ENCODE results near the gene NUDCD3.

NUDCD3 gene

GRCh38 chr7:44381494-44382220, 108.8 kb downstream of the NUDCD3 start:
- no peak overlapping the region for H3K4me3 ChIP-seq (ENCODE audit: low read depth, low read length)
- in situ Hi-C loops (cut with HindIII; ENCODE audit: low pct_ligation_motif_present, low sequenced_read_pairs), result no loop called here
- DNase-seq, result no peak
- no peaks in the 10 kb centered on the region for H3K27me3 ChIP-seq (replicated peaks)
- no peak overlapping the region for H3K27ac ChIP-seq
- TF ChIP-seq, protein P1, sequence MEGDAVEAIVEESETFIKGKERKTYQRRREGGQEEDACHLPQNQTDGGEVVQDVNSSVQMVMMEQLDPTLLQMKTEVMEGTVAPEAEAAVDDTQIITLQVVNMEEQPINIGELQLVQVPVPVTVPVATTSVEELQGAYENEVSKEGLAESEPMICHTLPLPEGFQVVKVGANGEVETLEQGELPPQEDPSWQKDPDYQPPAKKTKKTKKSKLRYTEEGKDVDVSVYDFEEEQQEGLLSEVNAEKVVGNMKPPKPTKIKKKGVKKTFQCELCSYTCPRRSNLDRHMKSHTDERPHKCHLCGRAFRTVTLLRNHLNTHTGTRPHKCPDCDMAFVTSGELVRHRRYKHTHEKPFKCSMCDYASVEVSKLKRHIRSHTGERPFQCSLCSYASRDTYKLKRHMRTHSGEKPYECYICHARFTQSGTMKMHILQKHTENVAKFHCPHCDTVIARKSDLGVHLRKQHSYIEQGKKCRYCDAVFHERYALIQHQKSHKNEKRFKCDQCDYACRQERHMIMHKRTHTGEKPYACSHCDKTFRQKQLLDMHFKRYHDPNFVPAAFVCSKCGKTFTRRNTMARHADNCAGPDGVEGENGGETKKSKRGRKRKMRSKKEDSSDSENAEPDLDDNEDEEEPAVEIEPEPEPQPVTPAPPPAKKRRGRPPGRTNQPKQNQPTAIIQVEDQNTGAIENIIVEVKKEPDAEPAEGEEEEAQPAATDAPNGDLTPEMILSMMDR (IDR thresholded peaks at IDR 0.05; ENCODE audit: low read depth, low read length, missing control alignments), result no peak
- H3K36me3 ChIP-seq (replicated peaks), result peaks cover 4% of the 10 kb centered on the region

DNA sequence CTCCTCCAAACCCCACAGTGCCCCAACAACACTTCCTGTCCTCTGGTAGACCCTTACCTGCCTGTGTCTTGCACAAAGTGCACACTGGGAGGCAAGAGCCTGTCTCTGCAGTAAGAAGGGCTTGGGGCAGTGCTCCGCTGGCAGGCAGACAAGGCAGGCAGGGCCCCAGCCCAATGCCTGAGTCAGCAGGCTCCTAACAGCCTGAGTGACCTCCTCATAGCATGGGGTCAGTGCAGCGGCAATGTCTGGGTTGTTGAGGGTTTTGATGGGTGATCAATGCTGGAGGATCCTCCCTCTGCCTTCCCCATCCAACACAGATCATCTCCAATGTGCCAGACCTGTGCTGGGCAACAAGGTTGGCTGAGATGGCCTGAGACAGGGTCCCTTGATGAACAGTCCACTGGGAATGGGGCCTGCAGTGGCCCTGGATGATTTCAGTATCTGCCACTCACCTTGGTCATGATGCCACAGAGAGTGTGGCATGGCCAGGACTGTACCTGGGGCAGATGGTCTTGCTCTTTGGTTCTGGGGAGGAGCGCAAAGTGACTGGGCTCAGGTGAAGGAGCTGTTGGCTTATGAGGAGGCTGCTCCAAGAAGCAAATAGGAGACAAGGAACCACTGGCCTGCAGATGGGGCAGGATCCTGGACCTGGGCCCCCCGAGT, 109.5 kb downstream of the NUDCD3 start:
- no peak for DNase-seq
- TF ChIP-seq, protein P1 (IDR thresholded peaks at IDR 0.05; ENCODE audit: low read depth, low read length, missing control alignments), result no peak
- in situ Hi-C loops (cut with HindIII; ENCODE audit: low pct_ligation_motif_present, low sequenced_read_pairs), result no loop called here
- Histone ChIP-seq H3K27ac (no peak overlapping the region), H3K36me3 (replicated peaks) (peaks cover 4% of the 10 kb centered on the region), H3K27me3 (replicated peaks) (no peaks in the 10 kb centered on the region), H3K4me3 (ENCODE audit: low read depth, low read length) (no peak overlapping the region)

DNA sequence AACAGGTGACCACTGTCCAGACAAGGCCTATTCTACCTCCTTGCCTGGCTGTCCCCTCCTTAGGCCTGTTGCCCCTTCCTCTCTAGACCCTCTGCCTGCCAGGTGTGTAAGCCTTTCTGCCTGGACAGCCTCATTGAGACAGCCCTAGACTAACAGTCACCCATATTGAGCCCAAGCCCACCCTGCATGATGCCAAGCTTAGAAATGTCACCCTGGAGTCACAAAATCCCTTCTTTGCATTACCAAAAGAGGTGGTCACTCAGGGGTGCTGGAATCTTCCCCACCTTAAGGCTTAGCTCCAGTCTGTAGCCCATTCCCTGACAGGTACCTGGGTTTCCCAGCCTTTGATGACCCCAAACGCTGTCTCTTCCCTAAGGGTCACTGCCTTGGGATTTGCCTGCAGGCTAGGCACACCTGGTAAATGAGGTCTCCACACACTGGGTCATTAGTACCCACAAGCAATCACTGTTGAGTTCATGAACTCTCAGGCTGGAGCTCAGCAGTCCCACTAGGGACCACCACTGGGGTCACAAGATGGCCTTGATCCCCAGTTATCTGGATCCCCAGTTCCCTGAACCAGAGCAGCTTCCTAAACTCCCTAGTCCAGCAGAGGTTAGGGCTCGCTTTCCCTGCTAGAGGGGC, 110.1 kb downstream of the NUDCD3 start:
- no peak overlapping the region for H3K4me3 ChIP-seq (ENCODE audit: low read depth, low read length)
- TF ChIP-seq, protein P1 (IDR thresholded peaks at IDR 0.05; ENCODE audit: low read depth, low read length, missing control alignments), result no peak
- peaks cover 2% of the 10 kb centered on the region for H3K36me3 ChIP-seq (replicated peaks)
- in situ Hi-C loops (cut with HindIII; ENCODE audit: low pct_ligation_motif_present, low sequenced_read_pairs), result no loop called here
- H3K27me3 ChIP-seq (replicated peaks), result no peaks in the 10 kb centered on the region
- no peak for DNase-seq
- no peak overlapping the region for H3K27ac ChIP-seq

GRCh38 chr7:44379366-44380188, 110.9 kb downstream of the NUDCD3 start:
- no peaks in the 10 kb centered on the region for H3K27me3 ChIP-seq (replicated peaks)
- H3K4me3 ChIP-seq (ENCODE audit: low read depth, low read length), result no peak overlapping the region
- no peak for DNase-seq
- TF ChIP-seq, protein P1 (IDR thresholded peaks at IDR 0.05; ENCODE audit: low read depth, low read length, missing control alignments), result no peak
- no peaks in the 10 kb centered on the region for H3K36me3 ChIP-seq (replicated peaks)
- H3K27ac ChIP-seq, result peak overlapping the region; percentile 59
- in situ Hi-C loops (cut with HindIII; ENCODE audit: low pct_ligation_motif_present, low sequenced_read_pairs), result no loop called here

DNA sequence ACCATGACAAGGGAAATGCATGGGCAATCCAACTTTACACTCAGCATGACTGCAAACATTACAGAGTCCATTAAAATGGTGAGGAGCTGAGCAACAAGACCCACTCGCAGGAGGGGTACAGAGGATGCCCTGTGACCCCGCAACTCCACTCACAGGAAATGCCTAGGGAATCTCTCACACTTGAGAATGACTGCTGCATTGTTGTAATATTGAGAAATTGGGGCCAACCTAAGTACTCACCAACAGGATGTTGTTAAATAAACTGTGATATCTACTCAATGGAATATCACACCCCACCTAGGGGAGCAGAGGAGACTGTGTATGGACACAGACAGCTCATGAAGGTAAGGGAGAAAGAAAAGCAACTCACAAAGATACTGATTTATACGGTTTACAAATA, 111.7 kb downstream of the NUDCD3 start:
- DNase-seq, result peak; percentile 87
- TF ChIP-seq, protein P1 (IDR thresholded peaks at IDR 0.05; ENCODE audit: low read depth, low read length, missing control alignments), result peak; percentile 18
- no peaks in the 10 kb centered on the region for H3K27me3 ChIP-seq (replicated peaks)
- no peak overlapping the region for H3K4me3 ChIP-seq (ENCODE audit: low read depth, low read length)
- in situ Hi-C loops (cut with HindIII; ENCODE audit: low pct_ligation_motif_present, low sequenced_read_pairs), result no loop called here
- H3K36me3 ChIP-seq (replicated peaks), result no peaks in the 10 kb centered on the region
- H3K27ac ChIP-seq, result peak overlapping the region; percentile 59
